Measurements from ENCODE around the gene E2F4. TPM values are rescaled to one million over a fixed set of nuclear protein-coding genes. Genes with fewer than 3 reads are reported as not detected.

E2F4 gene
- total and polyA plus RNA-seq, 2 of the 8 experiments (the other 6 are each of a cell fraction or from before 2014, with no cell fraction given), result 79.9 to 157 TPM

DNA sequence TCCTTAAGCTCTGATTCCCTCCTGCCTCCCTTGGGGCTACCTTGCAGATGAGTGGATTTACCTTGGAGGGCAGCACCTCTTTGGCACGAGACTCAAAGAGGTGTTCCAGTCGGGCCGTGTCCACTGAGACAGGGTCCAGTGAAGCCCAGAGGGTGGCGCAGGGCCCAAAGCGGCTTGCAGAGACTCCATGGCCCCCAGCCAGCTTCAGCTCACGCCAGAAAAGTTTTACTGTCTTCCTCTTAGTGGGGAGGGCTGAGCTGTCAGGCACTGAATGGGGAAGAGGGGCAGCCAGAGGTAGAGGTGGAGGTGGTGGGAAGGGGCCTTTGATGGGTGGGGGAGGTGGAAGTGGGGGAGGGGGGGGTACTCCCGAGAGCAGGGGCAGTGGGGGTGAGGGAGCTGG is 41.6 kb downstream of the E2F4 start (continued):
- TF ChIP-seq, protein P1, sequence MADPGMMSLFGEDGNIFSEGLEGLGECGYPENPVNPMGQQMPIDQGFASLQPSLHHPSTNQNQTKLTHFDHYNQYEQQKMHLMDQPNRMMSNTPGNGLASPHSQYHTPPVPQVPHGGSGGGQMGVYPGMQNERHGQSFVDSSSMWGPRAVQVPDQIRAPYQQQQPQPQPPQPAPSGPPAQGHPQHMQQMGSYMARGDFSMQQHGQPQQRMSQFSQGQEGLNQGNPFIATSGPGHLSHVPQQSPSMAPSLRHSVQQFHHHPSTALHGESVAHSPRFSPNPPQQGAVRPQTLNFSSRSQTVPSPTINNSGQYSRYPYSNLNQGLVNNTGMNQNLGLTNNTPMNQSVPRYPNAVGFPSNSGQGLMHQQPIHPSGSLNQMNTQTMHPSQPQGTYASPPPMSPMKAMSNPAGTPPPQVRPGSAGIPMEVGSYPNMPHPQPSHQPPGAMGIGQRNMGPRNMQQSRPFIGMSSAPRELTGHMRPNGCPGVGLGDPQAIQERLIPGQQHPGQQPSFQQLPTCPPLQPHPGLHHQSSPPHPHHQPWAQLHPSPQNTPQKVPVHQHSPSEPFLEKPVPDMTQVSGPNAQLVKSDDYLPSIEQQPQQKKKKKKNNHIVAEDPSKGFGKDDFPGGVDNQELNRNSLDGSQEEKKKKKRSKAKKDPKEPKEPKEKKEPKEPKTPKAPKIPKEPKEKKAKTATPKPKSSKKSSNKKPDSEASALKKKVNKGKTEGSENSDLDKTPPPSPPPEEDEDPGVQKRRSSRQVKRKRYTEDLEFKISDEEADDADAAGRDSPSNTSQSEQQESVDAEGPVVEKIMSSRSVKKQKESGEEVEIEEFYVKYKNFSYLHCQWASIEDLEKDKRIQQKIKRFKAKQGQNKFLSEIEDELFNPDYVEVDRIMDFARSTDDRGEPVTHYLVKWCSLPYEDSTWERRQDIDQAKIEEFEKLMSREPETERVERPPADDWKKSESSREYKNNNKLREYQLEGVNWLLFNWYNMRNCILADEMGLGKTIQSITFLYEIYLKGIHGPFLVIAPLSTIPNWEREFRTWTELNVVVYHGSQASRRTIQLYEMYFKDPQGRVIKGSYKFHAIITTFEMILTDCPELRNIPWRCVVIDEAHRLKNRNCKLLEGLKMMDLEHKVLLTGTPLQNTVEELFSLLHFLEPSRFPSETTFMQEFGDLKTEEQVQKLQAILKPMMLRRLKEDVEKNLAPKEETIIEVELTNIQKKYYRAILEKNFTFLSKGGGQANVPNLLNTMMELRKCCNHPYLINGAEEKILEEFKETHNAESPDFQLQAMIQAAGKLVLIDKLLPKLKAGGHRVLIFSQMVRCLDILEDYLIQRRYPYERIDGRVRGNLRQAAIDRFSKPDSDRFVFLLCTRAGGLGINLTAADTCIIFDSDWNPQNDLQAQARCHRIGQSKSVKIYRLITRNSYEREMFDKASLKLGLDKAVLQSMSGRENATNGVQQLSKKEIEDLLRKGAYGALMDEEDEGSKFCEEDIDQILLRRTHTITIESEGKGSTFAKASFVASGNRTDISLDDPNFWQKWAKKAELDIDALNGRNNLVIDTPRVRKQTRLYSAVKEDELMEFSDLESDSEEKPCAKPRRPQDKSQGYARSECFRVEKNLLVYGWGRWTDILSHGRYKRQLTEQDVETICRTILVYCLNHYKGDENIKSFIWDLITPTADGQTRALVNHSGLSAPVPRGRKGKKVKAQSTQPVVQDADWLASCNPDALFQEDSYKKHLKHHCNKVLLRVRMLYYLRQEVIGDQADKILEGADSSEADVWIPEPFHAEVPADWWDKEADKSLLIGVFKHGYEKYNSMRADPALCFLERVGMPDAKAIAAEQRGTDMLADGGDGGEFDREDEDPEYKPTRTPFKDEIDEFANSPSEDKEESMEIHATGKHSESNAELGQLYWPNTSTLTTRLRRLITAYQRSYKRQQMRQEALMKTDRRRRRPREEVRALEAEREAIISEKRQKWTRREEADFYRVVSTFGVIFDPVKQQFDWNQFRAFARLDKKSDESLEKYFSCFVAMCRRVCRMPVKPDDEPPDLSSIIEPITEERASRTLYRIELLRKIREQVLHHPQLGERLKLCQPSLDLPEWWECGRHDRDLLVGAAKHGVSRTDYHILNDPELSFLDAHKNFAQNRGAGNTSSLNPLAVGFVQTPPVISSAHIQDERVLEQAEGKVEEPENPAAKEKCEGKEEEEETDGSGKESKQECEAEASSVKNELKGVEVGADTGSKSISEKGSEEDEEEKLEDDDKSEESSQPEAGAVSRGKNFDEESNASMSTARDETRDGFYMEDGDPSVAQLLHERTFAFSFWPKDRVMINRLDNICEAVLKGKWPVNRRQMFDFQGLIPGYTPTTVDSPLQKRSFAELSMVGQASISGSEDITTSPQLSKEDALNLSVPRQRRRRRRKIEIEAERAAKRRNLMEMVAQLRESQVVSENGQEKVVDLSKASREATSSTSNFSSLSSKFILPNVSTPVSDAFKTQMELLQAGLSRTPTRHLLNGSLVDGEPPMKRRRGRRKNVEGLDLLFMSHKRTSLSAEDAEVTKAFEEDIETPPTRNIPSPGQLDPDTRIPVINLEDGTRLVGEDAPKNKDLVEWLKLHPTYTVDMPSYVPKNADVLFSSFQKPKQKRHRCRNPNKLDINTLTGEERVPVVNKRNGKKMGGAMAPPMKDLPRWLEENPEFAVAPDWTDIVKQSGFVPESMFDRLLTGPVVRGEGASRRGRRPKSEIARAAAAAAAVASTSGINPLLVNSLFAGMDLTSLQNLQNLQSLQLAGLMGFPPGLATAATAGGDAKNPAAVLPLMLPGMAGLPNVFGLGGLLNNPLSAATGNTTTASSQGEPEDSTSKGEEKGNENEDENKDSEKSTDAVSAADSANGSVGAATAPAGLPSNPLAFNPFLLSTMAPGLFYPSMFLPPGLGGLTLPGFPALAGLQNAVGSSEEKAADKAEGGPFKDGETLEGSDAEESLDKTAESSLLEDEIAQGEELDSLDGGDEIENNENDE (IDR thresholded peaks at IDR 0.05; ENCODE audit: insufficient replicate concordance, low read length), result no peak
